GM19193 (cell line): Measurements from ENCODE around the gene ALDH3A1.

Experiments
- POLR2A ChIP-seq: IDR thresholded peaks from 4 replicates; pipeline ENCODE4 v1.6.1; 2011; ENCODE audit not compliant: insufficient read depth, insufficient read length; ENCODE audit errors: extremely low read depth

The ALDH3A1 gene

DNA sequence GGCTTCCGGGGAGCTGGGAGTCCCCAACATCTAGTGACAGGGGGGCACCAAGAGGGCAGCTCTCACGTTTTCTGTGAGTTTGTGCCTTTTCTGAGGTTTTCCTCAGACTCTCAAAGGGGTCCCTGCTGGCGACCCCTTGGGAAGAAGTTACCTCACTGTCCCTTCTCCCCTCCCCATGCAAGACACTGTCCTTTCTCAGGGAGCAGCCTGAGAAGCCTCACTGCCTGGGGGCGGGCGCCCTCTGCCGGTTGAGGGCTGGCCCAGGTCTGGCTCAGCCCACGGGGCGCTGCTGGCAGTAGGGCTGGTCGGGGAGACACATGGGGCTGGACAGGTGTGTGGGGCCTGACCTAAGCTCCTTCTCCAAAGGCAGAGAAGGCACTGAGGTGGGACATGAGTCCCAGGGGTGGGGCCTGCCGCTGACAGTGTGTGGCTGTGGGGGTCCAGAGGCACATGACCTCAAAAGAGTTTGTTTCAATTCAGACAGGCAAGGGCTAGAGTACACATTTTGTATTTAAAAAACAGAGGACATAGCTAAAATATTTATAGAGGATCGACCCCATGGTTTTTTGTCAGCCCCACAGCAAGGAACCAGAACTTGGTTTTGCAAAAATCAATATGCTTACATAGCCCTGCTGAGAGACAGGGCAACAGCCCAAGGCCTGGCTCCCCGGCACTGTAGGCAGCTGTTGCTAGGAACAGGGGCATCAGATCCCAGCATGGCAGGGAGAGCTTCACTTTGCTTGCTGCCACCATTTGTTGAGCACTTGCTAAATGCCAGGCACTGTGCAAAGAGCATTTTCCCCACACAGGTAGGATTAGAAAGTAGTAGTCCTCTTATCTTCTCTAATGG is 18.5 kb upstream of the ALDH3A1 start:
- TF ChIP-seq POLR2A, result no peak

GRCh38 chr17:19766016-19766415 is 17.9 kb upstream of the ALDH3A1 start:
- no peak for TF ChIP-seq POLR2A

- no peak for TF ChIP-seq POLR2A
Measured at GRCh38 chr17:19763416-19763815, 15.3 kb upstream of the ALDH3A1 start.

DNA sequence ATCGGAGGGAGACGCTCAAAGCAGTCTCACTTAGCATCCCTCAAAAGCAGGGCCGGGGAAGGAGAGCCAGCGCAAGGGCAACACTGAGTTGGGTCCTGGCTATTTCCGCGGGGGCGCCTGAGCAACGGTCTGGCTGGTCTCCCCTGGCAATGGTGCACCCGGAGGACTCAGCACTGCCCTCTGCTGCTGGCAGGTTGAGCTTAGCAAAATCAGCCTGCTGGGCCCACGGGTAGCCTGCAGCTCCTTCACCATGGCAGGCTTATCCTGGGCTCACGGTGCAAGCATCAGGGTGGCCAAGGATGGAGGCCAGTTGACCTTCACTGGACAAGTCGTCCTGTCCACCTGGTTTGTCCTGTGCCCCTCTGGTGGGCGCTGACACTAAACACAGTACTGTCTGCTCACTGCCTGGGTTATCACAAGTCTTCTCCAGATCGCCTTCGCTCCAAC is 14.4 kb upstream of the ALDH3A1 start:
- no peak for TF ChIP-seq POLR2A

DNA sequence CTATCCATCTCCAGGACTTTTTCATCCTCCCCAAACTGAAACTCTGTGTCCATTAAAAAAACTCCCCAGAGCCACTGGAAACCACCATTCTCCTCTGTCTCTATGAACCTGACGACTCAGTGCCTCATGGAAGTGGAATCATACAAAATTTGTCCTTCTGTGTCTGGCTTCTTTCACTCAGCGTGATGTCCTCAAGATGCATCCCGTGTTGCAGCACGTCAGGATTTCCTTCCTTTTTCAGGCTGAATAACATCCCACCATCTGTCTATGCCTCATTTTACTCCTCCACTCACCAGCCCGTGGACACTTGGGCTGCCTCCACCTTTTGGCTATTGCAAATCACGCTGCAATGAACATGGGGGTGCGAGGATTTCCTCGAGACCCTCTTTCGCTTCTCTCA is 12.6 kb upstream of the ALDH3A1 start:
- no peak for TF ChIP-seq POLR2A

- TF ChIP-seq POLR2A, result no peak
Measured at GRCh38 chr17:19759568-19760549, 11.8 kb upstream of the ALDH3A1 start.

GRCh38 chr17:19757536-19758180 is 9.6 kb upstream of the ALDH3A1 start:
- TF ChIP-seq POLR2A, result no peak

DNA sequence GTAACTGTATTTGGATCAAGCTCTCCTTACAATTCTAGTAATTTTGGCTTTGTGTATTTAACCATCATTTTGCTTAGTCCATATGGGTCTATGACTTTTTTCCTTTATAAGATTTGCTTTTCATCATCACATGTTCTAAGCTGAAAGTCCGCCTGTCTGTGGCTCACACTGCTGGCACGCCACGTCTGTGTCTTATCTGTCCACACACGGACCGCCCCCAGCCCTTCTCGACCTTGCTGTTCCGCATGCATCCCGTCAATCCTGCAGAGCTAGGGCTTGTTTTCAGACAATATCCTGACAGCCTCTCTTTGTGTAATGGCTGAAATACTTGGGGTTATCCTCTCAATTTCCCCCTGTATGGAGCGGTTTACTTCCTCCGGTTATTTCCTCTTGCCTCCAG is 8.4 kb upstream of the ALDH3A1 start:
- no peak for TF ChIP-seq POLR2A

DNA sequence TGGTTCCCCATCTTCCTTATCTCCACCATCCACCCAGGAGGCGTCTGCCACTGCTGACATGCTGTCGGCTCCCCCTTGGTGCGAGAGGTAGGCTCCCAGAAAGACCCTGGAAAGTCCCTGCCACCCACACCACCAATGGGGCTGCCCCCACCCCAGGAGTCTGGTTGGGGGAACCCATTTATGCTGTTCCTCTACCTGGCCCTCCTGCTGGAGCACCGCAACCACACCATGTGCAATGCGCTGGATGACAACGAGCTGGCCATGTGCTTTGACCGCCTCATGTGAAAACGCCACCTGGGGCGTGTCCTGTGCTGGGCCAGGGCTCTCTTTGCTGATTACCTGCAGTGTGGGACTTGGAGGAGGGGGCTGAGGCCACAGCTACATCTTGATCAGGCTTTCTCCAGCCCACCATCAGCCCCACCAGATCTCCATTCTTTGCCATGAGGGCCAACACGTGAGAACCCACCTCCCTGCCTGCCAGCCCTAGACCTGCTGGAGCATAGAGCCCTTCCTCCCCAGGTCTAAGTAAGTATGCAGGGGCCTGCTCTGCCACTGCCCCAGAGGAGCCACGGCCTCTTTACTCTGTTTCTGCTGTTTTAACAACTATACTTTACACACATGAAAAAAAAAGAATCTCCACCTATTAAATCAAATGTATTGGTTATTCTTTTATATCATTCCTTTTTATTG is 7.9 kb upstream of the ALDH3A1 start:
- TF ChIP-seq POLR2A, result no peak

DNA sequence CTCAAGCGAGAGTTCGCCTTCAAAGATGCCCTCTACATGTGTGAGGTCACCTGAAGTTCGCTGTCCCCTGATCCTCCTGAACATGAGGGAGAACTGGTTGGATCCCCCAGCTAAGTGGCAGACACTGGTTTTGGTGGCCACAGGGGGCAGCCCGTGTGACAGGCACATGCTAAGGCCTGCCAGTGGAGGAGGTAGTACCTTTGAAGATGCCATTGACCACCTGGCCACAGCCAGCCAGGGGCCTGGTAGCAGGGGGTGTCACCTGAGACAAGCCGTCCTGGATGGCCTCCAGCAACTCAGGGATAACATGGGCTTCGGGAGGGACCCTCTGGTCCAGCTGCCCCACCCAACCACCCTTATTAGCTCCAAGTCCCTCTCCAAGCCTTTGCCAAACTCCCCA is 7.3 kb upstream of the ALDH3A1 start:
- TF ChIP-seq POLR2A, result no peak

DNA sequence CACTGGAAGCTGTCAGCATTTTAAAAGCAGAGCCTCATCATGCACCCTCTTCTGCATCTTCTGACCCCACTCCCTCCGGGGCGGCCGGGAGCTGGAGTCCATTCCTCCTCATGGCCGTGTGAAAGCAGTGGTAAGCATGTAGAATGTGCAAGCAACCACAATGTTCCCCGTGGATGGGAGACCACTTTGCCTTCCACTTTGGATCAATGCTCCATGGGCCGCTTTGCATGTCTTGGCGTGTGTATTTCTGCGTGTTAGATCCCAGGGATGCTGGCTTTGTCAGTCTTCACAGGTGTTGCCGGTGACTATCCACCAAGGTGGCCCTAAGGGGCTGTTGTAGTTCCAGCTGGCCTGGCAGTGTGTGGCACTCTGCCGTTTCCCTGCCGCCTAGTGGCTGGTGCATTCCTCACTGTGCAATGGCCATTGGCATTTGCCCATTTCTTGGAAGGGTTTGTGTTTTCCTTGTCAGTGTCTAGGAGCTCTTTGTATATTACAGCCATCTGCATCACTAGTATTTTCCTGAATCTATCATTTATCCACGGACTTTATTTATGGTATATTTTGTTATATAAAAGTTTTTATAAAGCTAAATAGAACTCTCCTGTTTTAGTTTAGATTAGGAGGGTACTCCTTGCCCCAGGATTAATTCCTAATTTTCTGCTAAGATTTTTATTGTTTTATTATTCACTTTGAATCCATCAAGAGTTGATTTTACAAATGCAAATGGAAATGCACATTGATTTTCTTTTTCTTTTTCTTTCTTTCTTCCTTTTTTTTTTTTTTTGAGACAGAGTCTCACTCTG is 5.8 kb upstream of the ALDH3A1 start:
- no peak for TF ChIP-seq POLR2A

GRCh38 chr17:19753051-19753509 is 5.0 kb upstream of the ALDH3A1 start:
- TF ChIP-seq POLR2A, result no peak

DNA sequence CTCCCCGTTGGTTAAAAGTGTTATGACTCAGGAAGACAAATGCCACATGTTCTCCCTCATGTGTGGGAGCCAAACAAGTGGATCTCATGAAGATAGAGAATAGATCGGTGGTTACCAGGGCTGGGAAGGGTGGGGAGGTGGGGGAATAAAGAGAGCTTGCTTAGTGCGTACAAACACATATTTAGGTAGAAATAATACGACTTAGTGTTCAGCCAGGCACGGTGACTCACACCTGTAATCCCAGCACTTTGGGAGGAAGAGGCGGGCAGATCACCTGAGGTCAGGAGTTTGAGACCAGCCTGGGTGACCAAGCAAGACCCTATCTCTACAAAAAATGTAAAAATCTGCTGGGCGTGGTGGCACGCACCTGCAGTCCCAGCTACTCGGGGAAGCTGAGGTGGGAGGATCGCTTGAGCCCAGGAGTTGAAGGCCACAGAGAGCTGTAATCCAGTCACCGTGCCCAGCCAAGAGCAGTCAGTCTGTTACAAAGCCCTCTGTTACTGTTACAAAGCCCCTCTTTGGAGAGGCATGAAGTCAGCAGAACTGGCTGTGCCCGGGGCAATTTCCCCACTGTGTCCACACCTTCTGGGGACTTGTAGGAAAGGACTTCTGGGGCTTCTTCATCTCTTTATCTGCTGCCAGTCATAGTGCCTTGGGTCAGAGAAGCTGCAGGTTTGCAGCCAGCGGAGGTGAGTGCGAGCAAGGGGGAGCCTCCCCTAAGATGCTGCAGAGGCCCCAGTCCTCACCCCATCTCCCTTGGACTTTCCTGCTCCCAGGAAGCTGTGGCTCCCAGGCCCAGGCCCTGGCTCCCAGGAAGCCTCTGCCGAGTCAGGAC is 4.3 kb upstream of the ALDH3A1 start:
- no peak for TF ChIP-seq POLR2A
